GM12878 (cell line): Measurements from ENCODE around the gene SFI1. TPM values are rescaled to one million over a fixed set of nuclear protein-coding genes. Genes with fewer than 3 reads are reported as not detected.

Source experiments
- ATAC-seq: fragments of 200-7000 bp; cut with Tn5 transposase; 3 replicates; pipeline ENCODE4 v1.9.1; 2020; ENCODE audit warnings: mild to moderate bottlenecking, moderate library complexity
- BruUV-seq: library from RNA; stranded (reverse); fragments of 400-500 nt; replicated peaks from 2 replicates; lab custom pipeline; 2021; lab: Mats Ljungman, UMichigan
- CTCF ChIA-PET: fragments of 300-600 bp; sonication (Branson Sonifier 250); formaldehyde crosslinking; extraction: SDS; loops from one replicate; lab custom pipeline; 2021; ENCODE audit warnings: inconsistent platforms; lab: Yijun Ruan, JAX
- POLR2A ChIA-PET: fragments of 350-600 bp; formaldehyde crosslinking; extraction: SDS; loops from one replicate; lab custom pipeline; 2021; ENCODE audit warnings: inconsistent platforms; lab: Charles Lee
- RAD21 ChIA-PET: fragments of 300-600 bp; sonication (Branson Sonifier 250); formaldehyde crosslinking; loops from one replicate; lab custom pipeline; 2023; ENCODE audit warnings: antibody characterized with exemption; ENCODE audit not compliant: unreplicated experiment; lab: Charles Lee
- SMC1A ChIA-PET: fragments of 300-600 bp; sonication (Branson Sonifier 250); formaldehyde crosslinking; loops from one replicate; lab custom pipeline; 2023; ENCODE audit not compliant: unreplicated experiment, uncharacterized antibody; lab: Charles Lee
- DNase-seq: peaks from one replicate; pipeline ENCODE4 v3.0.0-alpha.2; 2011; ENCODE audit warnings: low read depth, low spot score
- FAIRE-seq: peaks from 3 replicates; lab custom pipeline; 2011; peaks lifted over from hg19 to GRCh38; lab: Jason Lieb, UNC
- H2AFZ ChIP-seq: 2 replicates; pipeline ENCODE4 v1.6.0; 2011; ENCODE audit warnings: low read depth, low read length, control low read depth; ENCODE audit not compliant: control insufficient read depth
- H3K27ac ChIP-seq: 2 replicates; pipeline ENCODE4 v1.5.1; 2011; ENCODE audit warnings: control low read depth; ENCODE audit not compliant: control insufficient read depth, insufficient read depth
- H3K27me3 ChIP-seq, 2 experiments: replicated peaks in 1 of 2; 2 replicates each; pipeline versions ENCODE4 v1.6.0 to v1.6.1; 2011; ENCODE audit warnings: low read length in 1 of 2; ENCODE audit not compliant: control insufficient read depth in 2 of 2, insufficient read depth in 2 of 2
- H3K36me3 ChIP-seq, 2 experiments: 2 replicates each; pipeline ENCODE4 v1.5.1; 2011; ENCODE audit warnings: low read length in 1 of 2; ENCODE audit not compliant: control insufficient read depth in 2 of 2, insufficient read depth in 2 of 2
- H3K4me1 ChIP-seq: 2 replicates; pipeline ENCODE4 v1.6.1; 2011; ENCODE audit warnings: mild to moderate bottlenecking, low read length, moderate library complexity, mixed read lengths; ENCODE audit not compliant: control insufficient read depth, insufficient read depth
- H3K4me2 ChIP-seq: 2 replicates; pipeline ENCODE4 v1.6.0; 2011; ENCODE audit warnings: control low read depth; ENCODE audit not compliant: control insufficient read depth, insufficient read depth
- H3K4me3 ChIP-seq: fragments of 200-600 bp; sonication (generic); 2 replicates; pipeline ENCODE4 v1.5.1; 2016
- H3K79me2 ChIP-seq: 2 replicates; pipeline ENCODE4 v1.6.0; 2011; ENCODE audit warnings: low read length; ENCODE audit not compliant: control insufficient read depth, insufficient read depth
- H3K9ac ChIP-seq: 2 replicates; pipeline ENCODE4 v1.8.0; 2011; ENCODE audit warnings: low read length, control low read depth, mixed read lengths; ENCODE audit not compliant: control insufficient read depth, insufficient read depth
- H3K9me3 ChIP-seq: replicated peaks from 3 replicates; pipeline ENCODE4 v1.5.1; 2011; ENCODE audit warnings: mild to moderate bottlenecking, low read length; ENCODE audit not compliant: control insufficient read depth, insufficient read depth
- H4K20me1 ChIP-seq: 2 replicates; pipeline ENCODE4 v1.6.0; 2011; ENCODE audit not compliant: control insufficient read depth, insufficient read depth
- CEBPB ChIP-seq, 2 experiments: fragments of 150-350 bp in 1 of 2; IDR thresholded peaks; 2 replicates each; pipeline ENCODE4 v1.6.1; 2012 to 2014; ENCODE audit warnings: low read depth in 2 of 2, low read length in 2 of 2, borderline replicate concordance in 1 of 2, inconsistent platforms in 1 of 2
- CHD1 ChIP-seq: IDR thresholded peaks from 2 replicates; pipeline ENCODE4 v1.6.1; 2012; ENCODE audit warnings: low read depth, low read length, improper control_type of control experiment
- E4F1 ChIP-seq: fragments of 450-650 bp; IDR thresholded peaks from 2 replicates; pipeline ENCODE4 v1.6.1; 2018; ENCODE audit warnings: borderline replicate concordance, mild to moderate bottlenecking; ENCODE audit not compliant: partially characterized antibody
- MEF2B ChIP-seq: fragments of 450-650 bp; IDR thresholded peaks from 2 replicates; pipeline ENCODE4 v1.6.1; 2018; ENCODE audit warnings: mild to moderate bottlenecking, moderate library complexity; ENCODE audit not compliant: partially characterized antibody, poor library complexity, severe bottlenecking
- POLR2AphosphoS5 ChIP-seq: IDR thresholded peaks from 2 replicates; pipeline ENCODE4 v1.6.1; 2011; ENCODE audit warnings: mild to moderate bottlenecking, low read length, inconsistent platforms
- RAD21 ChIP-seq: IDR thresholded peaks from 2 replicates; pipeline ENCODE4 v1.6.1; 2011; ENCODE audit warnings: mild to moderate bottlenecking, low read depth, low read length, moderate library complexity; ENCODE audit not compliant: insufficient read depth
- RB1 ChIP-seq: fragments of 450-650 bp; formaldehyde crosslinking; IDR thresholded peaks from 2 replicates; pipeline ENCODE4 v1.6.1; 2017; ENCODE audit warnings: mild to moderate bottlenecking, borderline replicate concordance
- RELB ChIP-seq: fragments of 450-650 bp; IDR thresholded peaks from 2 replicates; pipeline ENCODE4 v1.6.1; 2017; ENCODE audit warnings: low read depth, mild to moderate bottlenecking, moderate library complexity
- USF1 ChIP-seq: IDR thresholded peaks from 2 replicates; pipeline ENCODE4 v1.6.1; 2011; ENCODE audit warnings: borderline replicate concordance, low read depth, mild to moderate bottlenecking, moderate library complexity, mixed read lengths, low read length; ENCODE audit not compliant: insufficient read depth; ENCODE audit errors: extremely low read length
- ZNF217 ChIP-seq: fragments of 450-650 bp; IDR thresholded peaks from 2 replicates; pipeline ENCODE4 v1.6.1; 2017; ENCODE audit warnings: antibody characterized with exemption, mild to moderate bottlenecking
- ZNF274 ChIP-seq: IDR thresholded peaks from one replicate; pipeline ENCODE4 v1.8.0; 2011; ENCODE audit not compliant: insufficient read length, insufficient read depth
- WGBS: methylation state at CpG from one replicate; pipeline ENCODE4 v1.1.6; 2016; ENCODE audit warnings: low lambda C conversion rate; ENCODE audit not compliant: insufficient replicate concordance, insufficient coverage; ENCODE audit errors: missing lambda C conversion rate; 5-methylcytosine and 5-hydroxymethylcytosine counted together
- in situ Hi-C: fragments of 300-500 bp; cut with MboI; formaldehyde crosslinking; loops from 9 replicates; pipeline ENCODE4 v1.14.3; 2018; ENCODE audit warnings: mixed read lengths
- intact Hi-C: fragments of 100-400 bp; cut with micrococcal nuclease; formaldehyde crosslinking; loops from one replicate; pipeline ENCODE4 v1.14.2; 2022; ENCODE audit not compliant: unreplicated experiment
- polyA plus RNA-seq, 11 experiments: library from polyadenylated mRNA; depleted of rRNA in 4 of 11; unstranded in 6 of 11; stranded (reverse) in 5 of 11; fragments of >200 nt; fragmentation: Nextera tagmentation in 4 of 11; fragmentation: Illumina TruSeq in 1 of 11; extraction: Ambion mirVana in 4 of 11; extraction: Trizol in 1 of 11; gene quantifications; 1 replicate in 1 of 11; 2 replicates in 10 of 11; pipeline versions ENCODE4 v1.2.1 to v1.2.3, GENCODE V29; 2011 to 2016; ENCODE audit warnings: inconsistent platforms in 2 of 11, missing spikeins in 2 of 11, low read depth in 1 of 11
- total RNA-seq, 4 experiments: library from RNA; depleted of rRNA in 3 of 4; stranded (reverse); fragments of >200 nt in 3 of 4; fragmentation: Illumina TruSeq in 1 of 4; extraction: Trizol in 1 of 4; gene quantifications; 2 replicates each; pipeline versions ENCODE4 v1.2.1 to v1.2.3, GENCODE V29; 2013 to 2021

Gene SFI1
- total and polyA plus RNA-seq, 10 of the 15 experiments (the other 5 are each of a cell fraction or from before 2014, with no cell fraction given), result 6.3 to 70.1 (median 30.4) TPM

DNA sequence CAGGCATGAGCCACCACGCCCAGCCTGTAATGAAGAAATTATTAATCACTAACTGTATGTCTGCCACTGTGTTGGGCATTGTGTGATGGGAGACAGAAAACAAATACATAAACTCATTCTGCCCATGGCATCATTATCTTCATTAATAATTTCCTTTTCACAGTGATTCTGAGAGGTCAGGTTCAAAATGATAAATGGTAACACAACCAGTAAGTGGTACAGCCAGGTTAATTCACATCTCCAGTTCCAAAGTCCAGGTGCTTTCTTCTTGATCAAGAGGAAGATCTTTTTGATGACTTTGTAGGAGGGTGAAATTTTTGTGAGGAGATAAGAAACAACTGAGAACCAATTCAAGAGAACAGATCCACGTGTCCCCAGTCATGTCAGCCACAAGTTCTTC is 98.9 kb downstream of the SFI1 start:
- no TSS peak for BruUV-seq
- Histone ChIP-seq H4K20me1 (no peaks in the 10 kb centered on the region), H3K4me1 (no peaks in the 10 kb centered on the region), H3K36me3 (no peaks in the 10 kb centered on the region), H3K9ac (no peak overlapping the region), H3K27me3 (no peaks in the 10 kb centered on the region), H3K4me3 (no peak overlapping the region), H2AFZ (no peak overlapping the region), H3K27ac (no peak overlapping the region), H3K9me3 (no peaks in the 10 kb centered on the region), H3K79me2 (no peaks in the 10 kb centered on the region), H3K4me2 (no peak overlapping the region)
- ATAC-seq (no peak), DNase-seq (no peak), FAIRE-seq (no peak)
- ChIA-PET RAD21 (no interaction called here), CTCF (no interaction called here), POLR2A (no interaction called here), SMC1A (no interaction called here)
- in situ Hi-C loops (no loop called here), intact Hi-C loops (no loop called here)
- 100% methylated on average over 2 of the region's 2 CpGs for WGBS
- TF ChIP-seq MEF2B, result no peak
- TF ChIP-seq CHD1, result no peak
- TF ChIP-seq E4F1, result no peak
- TF ChIP-seq RAD21, result no peak
- no peak for TF ChIP-seq ZNF274
- TF ChIP-seq USF1, result no peak
- TF ChIP-seq POLR2AphosphoS5, result no peak
- TF ChIP-seq ZNF217, result no peak
- TF ChIP-seq RELB, result no peak
- no peak for TF ChIP-seq RB1
- no peak for TF ChIP-seq CEBPB (IDR thresholded peaks at IDR 0.05; ENCODE audit: borderline replicate concordance in 1 of 2, low read depth in 2 of 2, low read length in 2 of 2)
